Caco-2 (cell line): ENCODE measurements around the gene RAX. TPM values are rescaled to one million over a fixed set of nuclear protein-coding genes. Genes with fewer than 3 reads are reported as not detected.

ENCODE experiments used
- BruUV-seq: library from RNA; stranded (reverse); fragments of 400-500 nt; replicated peaks from 2 replicates; lab custom pipeline; 2021; lab: Mats Ljungman, UMichigan
- CTCF ChIA-PET: fragments of 300-600 bp; sonication (Branson Sonifier 250); formaldehyde crosslinking; loops from one replicate; lab custom pipeline; 2022; ENCODE audit warnings: antibody characterized with exemption; lab: Charles Lee
- POLR2A ChIA-PET: fragments of 300-600 bp; sonication (Branson Sonifier 250); formaldehyde crosslinking; loops from one replicate; lab custom pipeline; 2022; ENCODE audit warnings: antibody characterized with exemption; lab: Charles Lee
- DNase-seq, 2 experiments: peaks; one replicate each; pipeline versions ENCODE4 v3.0.0 to v3.0.0-alpha.2; 2020 to 2022
- H3K27me3 ChIP-seq: replicated peaks from 2 replicates; pipeline ENCODE4 v1.6.0; 2011; ENCODE audit warnings: low read length; ENCODE audit not compliant: control insufficient read depth, insufficient read depth
- H3K36me3 ChIP-seq: 2 replicates; pipeline ENCODE4 v1.5.1; 2011; ENCODE audit warnings: low read length; ENCODE audit not compliant: control insufficient read depth, insufficient read depth
- H3K4me1 ChIP-seq: fragments of 250-450 bp; sonication (Bioruptor Pico); 2 replicates; pipeline ENCODE4 v1.5.1; 2020; ENCODE audit warnings: mild to moderate bottlenecking
- H3K4me3 ChIP-seq: 2 replicates; pipeline ENCODE4 v1.5.1; 2011; ENCODE audit warnings: low read depth, mild to moderate bottlenecking, control low read depth, low read length
- H3K9me3 ChIP-seq: fragments of 250-450 bp; sonication (Bioruptor Pico); 2 replicates; pipeline ENCODE4 v1.5.1; 2020; ENCODE audit warnings: mild to moderate bottlenecking, moderate library complexity
- H3K27ac Mint-ChIP-seq: one replicate; pipeline ENCODE4 v1.8.0; 2022; ENCODE audit warnings: mixed read lengths; ENCODE audit not compliant: unreplicated experiment
- H3K27me3 Mint-ChIP-seq: one replicate; pipeline ENCODE4 v1.8.0; 2022; ENCODE audit warnings: mixed read lengths; ENCODE audit not compliant: insufficient read depth, unreplicated experiment
- H3K36me3 Mint-ChIP-seq: one replicate; pipeline ENCODE4 v1.8.0; 2022; ENCODE audit warnings: mild to moderate bottlenecking, mixed read lengths; ENCODE audit not compliant: insufficient read depth, unreplicated experiment
- H3K4me1 Mint-ChIP-seq: one replicate; pipeline ENCODE4 v1.8.0; 2022; ENCODE audit warnings: low read depth, mixed read lengths; ENCODE audit not compliant: unreplicated experiment
- H3K4me3 Mint-ChIP-seq: one replicate; pipeline ENCODE4 v1.8.0; 2022; ENCODE audit warnings: mild to moderate bottlenecking, moderate library complexity, mixed read lengths; ENCODE audit not compliant: unreplicated experiment
- H3K9me3 Mint-ChIP-seq: one replicate; pipeline ENCODE4 v1.8.0; 2022; ENCODE audit warnings: mixed read lengths; ENCODE audit not compliant: unreplicated experiment
- intact Hi-C: fragments of 100-400 bp; cut with micrococcal nuclease; formaldehyde crosslinking; loops from one replicate; pipeline ENCODE4 v1.10.0; 2022; ENCODE audit not compliant: unreplicated experiment
- total RNA-seq: library from RNA; stranded (reverse); gene quantifications from 2 replicates; pipeline ENCODE4 v1.2.3, GENCODE V29; 2022
- TF ChIP-seq, protein P1 (sequence below), 2 experiments: fragments of 200-600 bp in 1 of 2; IDR thresholded peaks; 1 replicate in 1 of 2; 2 replicates in 1 of 2; pipeline versions ENCODE4 v1.5.1 to v1.8.0; 2011 to 2022; ENCODE audit warnings: antibody characterized with exemption in 1 of 2, control low read depth in 1 of 2, inconsistent platforms in 1 of 2, low read depth in 1 of 2, low read length in 1 of 2, mild to moderate bottlenecking in 1 of 2, moderate library complexity in 1 of 2; ENCODE audit not compliant: insufficient read depth in 1 of 2, severe bottlenecking in 1 of 2, unreplicated experiment in 1 of 2

RAX gene
- total RNA-seq, 1 experiment from 2014 or later = not detected

DNA sequence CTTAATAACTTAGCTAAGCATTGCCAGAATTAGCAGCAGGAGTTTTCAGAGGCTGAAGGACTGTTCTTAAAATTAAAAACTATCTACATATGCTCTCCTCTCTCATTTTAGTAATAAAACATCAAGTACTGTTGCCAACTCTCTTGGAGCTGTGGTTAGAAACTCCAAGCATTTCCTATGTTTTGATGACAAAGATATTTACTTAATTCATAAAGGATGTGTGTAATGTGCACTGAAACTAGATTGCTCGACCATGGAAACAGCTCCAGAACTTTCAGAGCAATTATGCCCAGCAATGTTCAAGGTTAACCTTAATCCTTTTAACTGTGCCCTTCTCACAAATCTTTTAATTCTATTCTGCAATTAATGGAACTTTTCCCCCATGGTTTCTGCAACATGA lies 44.9 kb downstream of the RAX start:
- H3K4me1 Mint-ChIP-seq = no peaks in the 10 kb centered on the region
- Histone ChIP-seq H3K4me3 (no peak overlapping the region), H3K9me3 (no peaks in the 10 kb centered on the region), H3K36me3 (no peaks in the 10 kb centered on the region), H3K27me3 (no peaks in the 10 kb centered on the region), H3K4me1 (no peaks in the 10 kb centered on the region)
- peaks cover 7% of the 10 kb centered on the region for H3K27me3 Mint-ChIP-seq
- no peak for DNase-seq
- H3K27ac Mint-ChIP-seq = no peak overlapping the region
- POLR2A ChIA-PET = no interaction called here
- no peak overlapping the region for H3K4me3 Mint-ChIP-seq
- no peaks in the 10 kb centered on the region for H3K9me3 Mint-ChIP-seq
- intact Hi-C loops = no loop called here
- CTCF ChIA-PET = no interaction called here
- BruUV-seq = no TSS peak
- H3K36me3 Mint-ChIP-seq = no peaks in the 10 kb centered on the region
- TF ChIP-seq, protein P1, sequence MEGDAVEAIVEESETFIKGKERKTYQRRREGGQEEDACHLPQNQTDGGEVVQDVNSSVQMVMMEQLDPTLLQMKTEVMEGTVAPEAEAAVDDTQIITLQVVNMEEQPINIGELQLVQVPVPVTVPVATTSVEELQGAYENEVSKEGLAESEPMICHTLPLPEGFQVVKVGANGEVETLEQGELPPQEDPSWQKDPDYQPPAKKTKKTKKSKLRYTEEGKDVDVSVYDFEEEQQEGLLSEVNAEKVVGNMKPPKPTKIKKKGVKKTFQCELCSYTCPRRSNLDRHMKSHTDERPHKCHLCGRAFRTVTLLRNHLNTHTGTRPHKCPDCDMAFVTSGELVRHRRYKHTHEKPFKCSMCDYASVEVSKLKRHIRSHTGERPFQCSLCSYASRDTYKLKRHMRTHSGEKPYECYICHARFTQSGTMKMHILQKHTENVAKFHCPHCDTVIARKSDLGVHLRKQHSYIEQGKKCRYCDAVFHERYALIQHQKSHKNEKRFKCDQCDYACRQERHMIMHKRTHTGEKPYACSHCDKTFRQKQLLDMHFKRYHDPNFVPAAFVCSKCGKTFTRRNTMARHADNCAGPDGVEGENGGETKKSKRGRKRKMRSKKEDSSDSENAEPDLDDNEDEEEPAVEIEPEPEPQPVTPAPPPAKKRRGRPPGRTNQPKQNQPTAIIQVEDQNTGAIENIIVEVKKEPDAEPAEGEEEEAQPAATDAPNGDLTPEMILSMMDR (IDR thresholded peaks at IDR 0.05; ENCODE audit: insufficient read depth in 1 of 2, low read depth in 1 of 2, low read length in 1 of 2, severe bottlenecking in 1 of 2, unreplicated experiment in 1 of 2) = no peak

- Histone ChIP-seq H3K36me3 (no peaks in the 10 kb centered on the region), H3K9me3 (no peaks in the 10 kb centered on the region), H3K4me3 (no peak overlapping the region), H3K4me1 (no peaks in the 10 kb centered on the region), H3K27me3 (no peaks in the 10 kb centered on the region)
- DNase-seq = no peak
- CTCF ChIA-PET = no interaction called here
- H3K9me3 Mint-ChIP-seq = no peaks in the 10 kb centered on the region
- peaks cover 9% of the 10 kb centered on the region for H3K27me3 Mint-ChIP-seq
- BruUV-seq = no TSS peak
- intact Hi-C loops = no loop called here
- TF ChIP-seq, protein P1 (IDR thresholded peaks at IDR 0.05; ENCODE audit: insufficient read depth in 1 of 2, low read depth in 1 of 2, low read length in 1 of 2, severe bottlenecking in 1 of 2, unreplicated experiment in 1 of 2) = no peak
- POLR2A ChIA-PET = no interaction called here
- H3K4me1 Mint-ChIP-seq = no peaks in the 10 kb centered on the region
- H3K36me3 Mint-ChIP-seq = no peaks in the 10 kb centered on the region
- H3K27ac Mint-ChIP-seq = no peak overlapping the region
- no peak overlapping the region for H3K4me3 Mint-ChIP-seq
Observed at GRCh38 chr18:59222341-59222740, 50.9 kb downstream of the RAX start.

DNA sequence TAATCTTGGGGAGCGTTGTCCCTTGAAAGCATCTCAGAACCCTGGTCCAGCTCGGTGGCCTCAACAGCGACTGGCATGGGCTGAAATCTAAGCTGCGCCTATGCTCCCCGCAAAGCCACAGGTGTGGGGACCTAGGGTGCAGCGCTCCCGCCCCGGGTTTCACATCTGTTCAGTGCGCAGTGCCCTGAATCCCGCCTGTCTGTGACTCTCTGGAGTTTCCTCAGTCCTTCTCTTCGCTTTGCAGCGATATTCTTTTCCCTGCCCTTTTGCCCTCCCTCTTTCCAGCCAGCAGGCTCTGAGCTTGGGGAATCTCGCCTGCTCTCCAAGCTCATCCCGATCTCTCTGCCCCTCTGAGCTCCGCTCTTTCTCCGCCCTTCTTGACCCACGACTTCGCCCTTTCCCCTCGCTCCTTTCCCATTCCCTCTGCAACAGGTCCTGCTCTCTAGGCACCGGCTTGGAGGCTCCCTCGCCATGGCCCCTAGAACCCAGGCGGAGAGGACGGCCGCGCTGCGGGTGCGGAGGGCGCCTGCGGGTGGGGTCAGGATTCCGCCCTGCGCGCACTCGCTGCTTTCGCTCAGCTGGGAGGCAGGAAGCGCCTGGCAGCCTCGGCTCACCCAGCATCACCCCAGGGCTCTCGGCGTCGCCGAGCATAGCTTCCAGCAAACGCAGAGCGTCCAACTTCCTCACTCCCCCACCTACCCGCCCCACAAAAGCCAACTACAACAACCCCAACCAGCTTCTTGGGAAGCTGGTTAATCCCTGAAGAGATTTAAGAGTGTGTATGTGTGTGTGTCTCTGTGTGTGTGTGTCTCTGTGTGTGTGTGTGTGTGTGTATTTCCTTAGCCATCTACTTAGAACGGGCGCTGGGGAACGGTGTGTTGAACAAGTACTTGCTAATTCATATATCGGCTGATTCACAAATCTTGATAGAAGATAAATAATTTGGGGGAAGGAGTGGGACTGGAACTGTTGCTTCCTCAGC lies 52.2 kb downstream of the RAX start:
- H3K36me3 Mint-ChIP-seq = no peaks in the 10 kb centered on the region
- H3K9me3 Mint-ChIP-seq = no peaks in the 10 kb centered on the region
- Histone ChIP-seq H3K4me1 (no peaks in the 10 kb centered on the region), H3K9me3 (no peaks in the 10 kb centered on the region), H3K36me3 (no peaks in the 10 kb centered on the region), H3K27me3 (no peaks in the 10 kb centered on the region), H3K4me3 (no peak overlapping the region)
- H3K4me1 Mint-ChIP-seq = no peaks in the 10 kb centered on the region
- H3K27me3 Mint-ChIP-seq = peaks cover 10% of the 10 kb centered on the region
- no peak overlapping the region for H3K4me3 Mint-ChIP-seq
- H3K27ac Mint-ChIP-seq = no peak overlapping the region
- intact Hi-C loops = no loop called here
- CTCF ChIA-PET = no interaction called here
- POLR2A ChIA-PET = no interaction called here
- no peak for DNase-seq
- BruUV-seq = no TSS peak
- TF ChIP-seq, protein P1 (IDR thresholded peaks at IDR 0.05; ENCODE audit: insufficient read depth in 1 of 2, low read depth in 1 of 2, low read length in 1 of 2, severe bottlenecking in 1 of 2, unreplicated experiment in 1 of 2) = no peak
